Measurements from ENCODE around the gene MBLAC1. TPM values are rescaled to one million over a fixed set of nuclear protein-coding genes. Genes with fewer than 3 reads are reported as not detected.

Gene MBLAC1
- polyA plus RNA-seq, 1 donor from 2014 or later = 6.4 TPM

Small RNA genes within 50 kb of the gene (small RNA-seq; reads per million reads assigned to genes)
- gene MIR106B = 6,013 to 9,222 (median 7,452) reads per million in 3 experiments
- 19,872 to 26,564 (median 23,828) reads per million in 3 experiments for gene MIR25
- 90,728 to 172,305 (median 161,181) reads per million in 3 experiments for gene MIR93

Other genes starting within 250 kb of the MBLAC1 start
- gene OR2AE1, start 249.9 kb upstream of the MBLAC1 start, polyA plus RNA-seq = not detected in 2 replicates
- not detected in 2 replicates for gene TRIM4, start 207.4 kb upstream of the MBLAC1 start, polyA plus RNA-seq
- gene GJC3, start 197.3 kb upstream of the MBLAC1 start, polyA plus RNA-seq = not detected in 2 replicates
- gene AZGP1, start 150.9 kb upstream of the MBLAC1 start, polyA plus RNA-seq = not detected in 2 replicates
- gene ZKSCAN1, start 111.4 kb upstream of the MBLAC1 start, polyA plus RNA-seq = 26.6 and 27.1 TPM in 2 replicates
- 26.0 and 27.6 TPM in 2 replicates for gene ZSCAN21, start 77.2 kb upstream of the MBLAC1 start, polyA plus RNA-seq
- 57.2 and 71.2 TPM in 2 replicates for gene ZNF3, start 45.2 kb upstream of the MBLAC1 start, polyA plus RNA-seq
- gene COPS6, start 38.0 kb upstream of the MBLAC1 start, polyA plus RNA-seq = 57.1 and 89.2 TPM in 2 replicates
- gene MCM7, start 25.6 kb upstream of the MBLAC1 start, polyA plus RNA-seq = 118 and 146 TPM in 2 replicates
- gene AP4M1, start 25.3 kb upstream of the MBLAC1 start, polyA plus RNA-seq = 78.9 and 100 TPM in 2 replicates
- gene TAF6, start 7.6 kb upstream of the MBLAC1 start, polyA plus RNA-seq = 23.4 and 40.3 TPM in 2 replicates
- 35.8 and 42.1 TPM in 2 replicates for gene CNPY4, start 7.3 kb upstream of the MBLAC1 start, polyA plus RNA-seq
- 331 and 333 TPM in 2 replicates for gene LAMTOR4, start 22.0 kb downstream of the MBLAC1 start, polyA plus RNA-seq
- gene TRAPPC14, start 31.8 kb downstream of the MBLAC1 start, polyA plus RNA-seq = 26.7 and 43.5 TPM in 2 replicates
- gene GAL3ST4, start 41.6 kb downstream of the MBLAC1 start, polyA plus RNA-seq = 47.0 and 58.7 TPM in 2 replicates
- gene GPC2, start 50.4 kb downstream of the MBLAC1 start, polyA plus RNA-seq = 506 and 594 TPM in 2 replicates
- gene STAG3, start 51.0 kb downstream of the MBLAC1 start, polyA plus RNA-seq = 0.64 TPM in 1 of 2 replicates, not detected in the other
- 0.16 TPM in 1 of 2 replicates, not detected in the other for gene PVRIG, start 93.0 kb downstream of the MBLAC1 start, polyA plus RNA-seq
- not detected in 2 replicates for gene SPDYE3, start 180.7 kb downstream of the MBLAC1 start, polyA plus RNA-seq
- 222 and 274 TPM in 2 replicates for gene PILRB, start 231.2 kb downstream of the MBLAC1 start, polyA plus RNA-seq
- gene PILRA, start 246.5 kb downstream of the MBLAC1 start, polyA plus RNA-seq = 23.7 and 29.2 TPM in 2 replicates

Measured in neural cell (in vitro differentiated cells).